Transverse colon (tissue), 4 donors: ENCODE results near the gene SUGCT. TPM values are rescaled to one million over a fixed set of nuclear protein-coding genes. Genes with fewer than 3 reads are reported as not detected.

Experiments used
- DNase-seq: peaks from one replicate; pipeline ENCODE4 v3.0.0-alpha.2; 2019
- H3K27ac ChIP-seq, 4 donors: fragments of 200-600 bp; sonication (generic); 2 replicates each; pipeline ENCODE4 v1.5.1; 2016 to 2018; ENCODE audit warnings: inconsistent platforms in 4 of 4
- H3K27me3 ChIP-seq: fragments of 200-600 bp; sonication (generic); 2 replicates; pipeline ENCODE4 v1.5.1; 2017; ENCODE audit warnings: inconsistent platforms
- H3K36me3 ChIP-seq, 4 donors: fragments of 200-600 bp; sonication (generic); 2 replicates each; pipeline ENCODE4 v1.5.1; 2017 to 2019; ENCODE audit warnings: inconsistent platforms in 4 of 4
- H3K4me1 ChIP-seq, 4 donors: fragments of 200-600 bp; sonication (generic); 2 replicates each; pipeline ENCODE4 v1.5.1; 2017 to 2020; ENCODE audit warnings: inconsistent platforms in 4 of 4
- H3K4me3 ChIP-seq, 4 donors: fragments of 200-600 bp; sonication (generic); 1 replicate in 1 of 4; 2 replicates in 3 of 4; pipeline versions ENCODE4 v1.5.1 to v1.6.1; 2017 to 2019; ENCODE audit warnings: inconsistent platforms in 4 of 4
- H3K9me3 ChIP-seq, 2 donors: fragments of 200-600 bp; sonication (generic); 2 replicates each; pipeline ENCODE4 v1.5.1; 2017 to 2019; ENCODE audit warnings: inconsistent platforms in 2 of 2
- EP300 ChIP-seq: sonication (generic); formaldehyde crosslinking; IDR thresholded peaks from one replicate; pipeline ENCODE4 v1.6.1; 2017; ENCODE audit warnings: antibody characterized with exemption, low read depth
- POLR2A ChIP-seq: fragments of 450-650 bp; IDR thresholded peaks from one replicate; pipeline ENCODE4 v1.6.1; 2016; ENCODE audit warnings: antibody characterized with exemption, mild to moderate bottlenecking, moderate library complexity
- POLR2AphosphoS5 ChIP-seq, 3 donors: sonication (generic); formaldehyde crosslinking; IDR thresholded peaks; one replicate each; pipeline ENCODE4 v1.6.1; 2016; ENCODE audit warnings: antibody characterized with exemption in 3 of 3
- WGBS, 2 donors: methylation state at CpG; one replicate each; pipeline ENCODE4 v1.1.5; 2018; ENCODE audit warnings: low coverage in 1 of 2; 5-methylcytosine and 5-hydroxymethylcytosine counted together
- in situ Hi-C, 4 donors: fragments of 200-750 bp; cut with MboI; loops; one replicate each; pipeline versions ENCODE4 v1.15.0 to v1.15.1; 2017; ENCODE audit warnings: low sequenced_read_pairs in 3 of 4, low pct_ligation_motif_present in 1 of 4, low pct_unique_long_range_greater_than_20kb in 1 of 4
- intact Hi-C: fragments of 100-400 bp; cut with DNase I; formaldehyde crosslinking; loops from one replicate; pipeline ENCODE4 v1.15.1; 2023; ENCODE audit warnings: low total_unique reads
- total RNA-seq, 4 donors: library from RNA; depleted of rRNA; stranded (reverse); fragments of >200 nt; gene quantifications; one replicate each; pipeline ENCODE4 v1.1.0, GENCODE V29; 2016
- TF ChIP-seq, protein P1 (sequence below), 5 experiments: fragments of 200-600 bp in 3 of 5; fragments of 450-650 bp in 2 of 5; sonication (generic) in 3 of 5; IDR thresholded peaks; 1 replicate in 2 of 5; 2 replicates in 3 of 5; pipeline ENCODE4 v1.5.1; 2016 to 2017; ENCODE audit warnings: antibody characterized with exemption in 5 of 5, inconsistent platforms in 3 of 5, mild to moderate bottlenecking in 2 of 5, moderate library complexity in 1 of 5

The SUGCT gene
- total RNA-seq, 4 donors from 2014 or later: 2.6 to 44.5 (median 15.9) TPM

DNA sequence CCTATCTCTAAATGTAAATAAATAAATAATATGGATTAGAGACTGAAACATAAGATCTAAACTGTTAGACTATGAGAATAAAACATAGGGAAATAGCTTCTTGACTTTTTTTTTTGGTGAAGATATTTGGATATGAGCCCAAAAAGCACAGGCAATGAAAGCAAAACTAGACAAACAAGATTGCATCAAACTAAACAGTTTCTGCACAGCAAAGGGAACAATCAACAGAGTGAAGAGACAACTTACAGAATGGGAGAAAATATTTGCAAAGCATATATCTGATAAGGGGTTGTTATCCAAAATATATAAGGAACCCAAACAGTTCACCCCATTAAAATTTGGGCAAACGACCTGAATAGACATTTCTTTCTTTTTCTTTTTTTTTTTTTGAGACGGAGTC, 148.1 kb downstream of the SUGCT start:
- H3K9me3 ChIP-seq: peaks cover 0 to 3% of the 10 kb centered on the region in 2 donors
- no peak overlapping the region for H3K4me3 ChIP-seq
- H3K27me3 ChIP-seq: no peaks in the 10 kb centered on the region
- no peak for DNase-seq
- in situ Hi-C loops: no loop called here
- H3K4me1 ChIP-seq: no peaks in the 10 kb centered on the region
- WGBS, 2 donors: 61 to 64% methylated on average over 2 of the region's 2 CpGs
- TF ChIP-seq, protein P1, sequence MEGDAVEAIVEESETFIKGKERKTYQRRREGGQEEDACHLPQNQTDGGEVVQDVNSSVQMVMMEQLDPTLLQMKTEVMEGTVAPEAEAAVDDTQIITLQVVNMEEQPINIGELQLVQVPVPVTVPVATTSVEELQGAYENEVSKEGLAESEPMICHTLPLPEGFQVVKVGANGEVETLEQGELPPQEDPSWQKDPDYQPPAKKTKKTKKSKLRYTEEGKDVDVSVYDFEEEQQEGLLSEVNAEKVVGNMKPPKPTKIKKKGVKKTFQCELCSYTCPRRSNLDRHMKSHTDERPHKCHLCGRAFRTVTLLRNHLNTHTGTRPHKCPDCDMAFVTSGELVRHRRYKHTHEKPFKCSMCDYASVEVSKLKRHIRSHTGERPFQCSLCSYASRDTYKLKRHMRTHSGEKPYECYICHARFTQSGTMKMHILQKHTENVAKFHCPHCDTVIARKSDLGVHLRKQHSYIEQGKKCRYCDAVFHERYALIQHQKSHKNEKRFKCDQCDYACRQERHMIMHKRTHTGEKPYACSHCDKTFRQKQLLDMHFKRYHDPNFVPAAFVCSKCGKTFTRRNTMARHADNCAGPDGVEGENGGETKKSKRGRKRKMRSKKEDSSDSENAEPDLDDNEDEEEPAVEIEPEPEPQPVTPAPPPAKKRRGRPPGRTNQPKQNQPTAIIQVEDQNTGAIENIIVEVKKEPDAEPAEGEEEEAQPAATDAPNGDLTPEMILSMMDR (IDR thresholded peaks at IDR 0.05): no peak
- no peak for TF ChIP-seq POLR2A
- no peak for TF ChIP-seq POLR2AphosphoS5 (IDR thresholded peaks at IDR 0.05)
- no peak for TF ChIP-seq EP300
- intact Hi-C loops: no loop called here
- no peak overlapping the region for H3K27ac ChIP-seq
- H3K36me3 ChIP-seq: no peaks in the 10 kb centered on the region

DNA sequence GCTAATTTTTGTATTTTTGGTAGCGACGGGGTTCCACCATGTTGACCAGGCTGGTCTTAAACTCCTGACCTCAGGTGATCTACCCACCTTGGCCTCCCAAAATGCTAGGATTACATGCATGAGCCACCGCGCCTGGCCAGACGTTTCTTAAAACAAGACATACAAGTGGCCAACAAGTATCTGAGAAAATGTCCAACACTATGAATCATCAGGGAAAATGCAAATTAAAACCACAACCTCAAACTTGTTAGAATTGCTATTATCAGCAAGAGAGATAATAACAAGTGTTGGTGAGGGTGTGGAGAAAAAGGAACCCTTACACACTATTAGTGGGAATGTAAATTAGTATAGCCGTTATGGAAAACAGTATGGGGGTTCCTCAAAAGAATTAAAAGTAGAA, 148.6 kb downstream of the SUGCT start:
- H3K4me3 ChIP-seq: no peak overlapping the region
- H3K9me3 ChIP-seq: peaks cover 0 to 3% of the 10 kb centered on the region in 2 donors
- H3K36me3 ChIP-seq: no peaks in the 10 kb centered on the region
- H3K27ac ChIP-seq: no peak overlapping the region
- H3K27me3 ChIP-seq: no peaks in the 10 kb centered on the region
- TF ChIP-seq POLR2AphosphoS5 (IDR thresholded peaks at IDR 0.05) (no peak), POLR2A (no peak), EP300 (no peak)
- TF ChIP-seq, protein P1 (IDR thresholded peaks at IDR 0.05): no peak
- no peak for DNase-seq
- in situ Hi-C loops: no loop called here
- intact Hi-C loops: no loop called here
- 83 to 88% methylated on average over 1 to 6 of the region's 6 CpGs for WGBS, 2 donors
- no peaks in the 10 kb centered on the region for H3K4me1 ChIP-seq

- Histone ChIP-seq H3K4me3 (no peak overlapping the region), H3K9me3 (no peaks in the 10 kb centered on the region), H3K36me3 (no peaks in the 10 kb centered on the region), H3K4me1 (no peaks in the 10 kb centered on the region), H3K27ac (no peak overlapping the region), H3K27me3 (no peaks in the 10 kb centered on the region)
- intact Hi-C loops (no loop called here), in situ Hi-C loops (no loop called here)
- TF ChIP-seq POLR2A (no peak), POLR2AphosphoS5 (IDR thresholded peaks at IDR 0.05) (no peak), EP300 (no peak)
- TF ChIP-seq, protein P1 (IDR thresholded peaks at IDR 0.05): no peak
- 75% methylated on average over 2 of the region's 2 CpGs; no CpG with 5 or more reads in 1 of the 2 donors for WGBS, 2 donors
- no peak for DNase-seq
These were observed 154.0 kb downstream of the SUGCT start for GRCh38 chr7:40288827-40289226.

DNA sequence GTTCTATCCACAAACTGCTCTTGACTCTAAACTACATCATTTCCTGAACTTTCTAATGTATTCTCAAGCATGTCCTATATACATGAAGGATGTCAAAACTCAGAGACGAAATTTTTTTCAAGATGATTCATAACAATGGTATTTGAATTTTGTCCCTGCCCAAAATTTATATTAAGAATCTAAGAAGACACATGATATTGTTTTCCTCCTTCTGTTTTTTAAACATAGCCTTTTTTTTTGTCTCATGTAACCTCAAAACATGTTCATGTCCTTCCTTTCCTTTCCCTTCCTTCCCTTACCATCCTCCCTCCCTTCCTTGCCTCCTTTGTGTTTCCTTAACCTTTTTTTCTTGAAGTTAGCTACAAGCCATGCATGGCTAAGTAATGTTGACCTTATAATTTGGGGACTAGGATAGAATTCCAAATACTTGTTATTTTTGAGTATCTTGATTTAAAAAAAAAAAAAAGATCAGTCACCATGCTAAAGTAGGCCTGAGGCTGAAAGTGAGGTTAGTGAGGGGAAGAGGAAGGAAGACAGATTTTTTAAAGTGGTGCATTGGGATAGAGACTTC, 163.0 kb downstream of the SUGCT start:
- H3K27me3 ChIP-seq: no peaks in the 10 kb centered on the region
- no peak overlapping the region for H3K4me3 ChIP-seq
- H3K36me3 ChIP-seq: no peaks in the 10 kb centered on the region
- H3K9me3 ChIP-seq: no peaks in the 10 kb centered on the region
- intact Hi-C loops (no loop called here), in situ Hi-C loops (no loop called here)
- H3K4me1 ChIP-seq: no peaks in the 10 kb centered on the region
- no peak for TF ChIP-seq POLR2A
- no peak for TF ChIP-seq POLR2AphosphoS5 (IDR thresholded peaks at IDR 0.05)
- TF ChIP-seq EP300: no peak
- TF ChIP-seq, protein P1 (IDR thresholded peaks at IDR 0.05): no peak
- DNase-seq: no peak
- no peak overlapping the region for H3K27ac ChIP-seq
- WGBS, 2 donors: 50 to 69% methylated on average over 1 of the region's 1 CpG
